GM12875 (cell line): ENCODE results near the gene NHS.
"Not testable (repeated sequence)": the region's sequence is repeated elsewhere in the genome, so short reads cannot be mapped to it uniquely, and the experiment has no call there.

ENCODE experiments used
- H3K4me3 ChIP-seq: one replicate; pipeline ENCODE4 v1.5.1; 2011; ENCODE audit warnings: low read depth, low read length, control low read depth
- TF ChIP-seq, protein P1 (sequence below): IDR thresholded peaks from 2 replicates; pipeline ENCODE4 v1.5.1; 2011; ENCODE audit warnings: low read depth, mild to moderate bottlenecking, control low read depth, inconsistent platforms, low read length, moderate library complexity, borderline replicate concordance; ENCODE audit not compliant: insufficient read depth

NHS gene

DNA sequence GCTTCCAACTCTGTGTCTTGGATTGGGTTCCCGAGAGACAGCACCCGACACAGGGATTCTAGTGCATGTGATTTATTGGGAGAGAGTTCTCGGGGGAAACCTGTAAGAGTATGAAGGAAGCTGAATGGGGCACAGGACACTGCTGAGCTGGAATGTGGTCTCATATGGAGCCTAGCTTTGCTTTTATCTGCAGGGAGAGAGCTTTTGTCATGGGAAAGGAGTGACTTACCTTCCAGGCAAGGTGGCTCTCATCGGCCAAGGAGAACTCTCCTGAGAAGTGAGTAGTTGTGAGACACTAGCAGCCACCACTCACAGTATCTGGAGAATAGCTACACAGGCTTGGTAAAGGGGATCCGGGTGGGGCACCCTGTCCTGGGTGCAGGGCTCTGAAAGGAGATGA lies 124.5 kb downstream of the NHS start:
- H3K4me3 ChIP-seq: no peak overlapping the region
- TF ChIP-seq, protein P1, sequence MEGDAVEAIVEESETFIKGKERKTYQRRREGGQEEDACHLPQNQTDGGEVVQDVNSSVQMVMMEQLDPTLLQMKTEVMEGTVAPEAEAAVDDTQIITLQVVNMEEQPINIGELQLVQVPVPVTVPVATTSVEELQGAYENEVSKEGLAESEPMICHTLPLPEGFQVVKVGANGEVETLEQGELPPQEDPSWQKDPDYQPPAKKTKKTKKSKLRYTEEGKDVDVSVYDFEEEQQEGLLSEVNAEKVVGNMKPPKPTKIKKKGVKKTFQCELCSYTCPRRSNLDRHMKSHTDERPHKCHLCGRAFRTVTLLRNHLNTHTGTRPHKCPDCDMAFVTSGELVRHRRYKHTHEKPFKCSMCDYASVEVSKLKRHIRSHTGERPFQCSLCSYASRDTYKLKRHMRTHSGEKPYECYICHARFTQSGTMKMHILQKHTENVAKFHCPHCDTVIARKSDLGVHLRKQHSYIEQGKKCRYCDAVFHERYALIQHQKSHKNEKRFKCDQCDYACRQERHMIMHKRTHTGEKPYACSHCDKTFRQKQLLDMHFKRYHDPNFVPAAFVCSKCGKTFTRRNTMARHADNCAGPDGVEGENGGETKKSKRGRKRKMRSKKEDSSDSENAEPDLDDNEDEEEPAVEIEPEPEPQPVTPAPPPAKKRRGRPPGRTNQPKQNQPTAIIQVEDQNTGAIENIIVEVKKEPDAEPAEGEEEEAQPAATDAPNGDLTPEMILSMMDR: no peak

DNA sequence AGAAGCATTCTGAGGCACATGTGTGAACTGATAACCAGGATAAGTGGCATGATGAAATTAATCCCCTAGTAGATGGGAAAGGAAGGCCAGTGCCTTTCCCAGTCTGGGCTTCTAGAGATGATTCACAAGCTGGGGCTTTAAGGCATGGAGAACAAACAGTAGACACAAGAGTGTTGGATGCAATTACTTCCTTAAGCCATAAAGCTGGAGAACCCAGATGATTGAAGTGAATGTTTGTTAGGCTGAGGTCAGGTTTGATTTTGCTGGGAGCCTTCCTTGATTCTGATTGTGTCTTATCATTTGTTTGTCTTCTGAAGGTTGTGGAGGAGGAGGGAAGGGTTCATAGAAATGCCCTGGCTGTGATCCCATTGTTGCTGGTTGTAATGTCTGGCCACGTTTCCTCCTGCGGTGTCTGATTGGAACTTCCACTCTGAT lies 125.2 kb downstream of the NHS start:
- TF ChIP-seq, protein P1: no peak
- H3K4me3 ChIP-seq: no peak overlapping the region

DNA sequence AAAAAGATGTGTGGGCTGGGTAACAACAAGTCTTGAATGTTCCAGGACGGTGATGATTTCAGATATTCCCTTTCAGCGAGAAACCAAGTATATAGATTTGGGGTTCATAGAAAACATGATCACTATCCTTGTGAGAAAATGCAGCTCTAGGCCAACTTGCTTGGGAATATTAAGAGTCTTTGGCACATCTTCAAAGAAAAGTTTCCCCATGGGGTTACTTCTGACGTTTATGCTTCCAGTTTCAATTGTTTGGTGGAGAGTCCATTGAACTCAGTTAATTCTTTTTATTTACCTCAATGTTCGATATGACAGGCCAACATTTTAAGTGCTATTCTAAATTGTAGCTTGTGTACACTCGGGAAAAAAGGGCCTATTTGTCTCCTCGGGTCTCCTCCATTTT lies 126.7 kb downstream of the NHS start:
- TF ChIP-seq, protein P1: no peak
- H3K4me3 ChIP-seq: no peak overlapping the region

DNA sequence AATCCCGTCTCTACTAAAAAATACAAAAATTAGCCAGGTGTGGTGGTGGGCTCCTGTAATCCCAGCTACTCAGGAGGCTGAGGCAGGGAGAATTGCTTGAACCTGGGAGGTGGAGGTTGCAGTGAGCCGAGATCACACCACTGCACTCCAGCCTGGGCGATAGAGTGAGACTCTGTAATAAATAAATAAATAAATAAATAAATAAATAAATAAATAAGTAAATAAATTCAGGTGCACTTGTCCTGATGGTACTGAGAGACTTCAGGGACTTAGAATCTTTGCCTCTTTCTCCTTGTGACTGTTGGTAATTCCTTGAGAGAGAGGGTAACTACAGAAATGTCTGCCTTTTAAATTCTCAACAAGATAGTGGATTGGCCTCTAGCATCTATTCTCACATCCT lies 131.4 kb downstream of the NHS start:
- not testable (repeated sequence) for H3K4me3 ChIP-seq

DNA sequence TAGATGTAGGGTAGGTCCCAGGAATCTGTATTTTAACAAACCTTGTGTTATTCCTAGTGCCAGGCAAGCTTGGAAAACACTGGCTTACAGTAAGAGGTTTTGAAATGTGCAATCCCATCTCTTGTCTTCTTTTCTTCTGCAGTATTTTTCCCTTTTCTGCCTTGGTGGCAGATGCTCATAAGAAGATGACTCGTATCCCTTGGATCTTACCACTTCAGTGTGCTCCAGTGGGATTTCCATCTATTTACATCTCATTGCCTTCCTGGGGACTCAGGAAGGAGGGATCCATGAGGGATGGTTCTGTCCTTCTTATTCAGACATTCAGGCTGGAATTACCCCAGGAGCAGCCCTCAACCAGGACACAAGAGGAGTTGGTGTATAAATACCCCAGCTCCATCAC lies 136.6 kb downstream of the NHS start:
- TF ChIP-seq, protein P1: no peak

DNA sequence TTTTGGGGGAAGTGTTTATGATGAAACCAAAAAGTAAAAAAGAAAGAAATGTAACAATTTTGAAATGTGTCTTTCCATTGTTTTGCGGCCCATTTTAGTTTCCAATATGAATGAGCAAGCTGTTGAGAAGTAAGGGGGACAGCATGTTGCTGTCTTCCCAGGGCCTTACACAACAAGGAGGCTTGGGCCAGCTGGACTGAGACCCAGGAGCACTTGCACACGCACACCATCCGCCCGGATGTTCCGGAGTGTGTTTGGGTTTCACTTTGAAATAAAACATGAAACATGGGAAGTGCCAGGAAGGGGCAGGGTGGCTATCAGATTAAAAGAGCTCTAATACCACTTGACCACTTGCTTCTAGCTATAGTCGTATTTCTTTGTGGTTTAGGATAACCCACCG lies 144.4 kb downstream of the NHS start:
- TF ChIP-seq, protein P1: no peak
- no peak overlapping the region for H3K4me3 ChIP-seq

More for the DNA sequence above, 136.6 kb downstream of the NHS start:
- H3K4me3 ChIP-seq: no peak overlapping the region

DNA sequence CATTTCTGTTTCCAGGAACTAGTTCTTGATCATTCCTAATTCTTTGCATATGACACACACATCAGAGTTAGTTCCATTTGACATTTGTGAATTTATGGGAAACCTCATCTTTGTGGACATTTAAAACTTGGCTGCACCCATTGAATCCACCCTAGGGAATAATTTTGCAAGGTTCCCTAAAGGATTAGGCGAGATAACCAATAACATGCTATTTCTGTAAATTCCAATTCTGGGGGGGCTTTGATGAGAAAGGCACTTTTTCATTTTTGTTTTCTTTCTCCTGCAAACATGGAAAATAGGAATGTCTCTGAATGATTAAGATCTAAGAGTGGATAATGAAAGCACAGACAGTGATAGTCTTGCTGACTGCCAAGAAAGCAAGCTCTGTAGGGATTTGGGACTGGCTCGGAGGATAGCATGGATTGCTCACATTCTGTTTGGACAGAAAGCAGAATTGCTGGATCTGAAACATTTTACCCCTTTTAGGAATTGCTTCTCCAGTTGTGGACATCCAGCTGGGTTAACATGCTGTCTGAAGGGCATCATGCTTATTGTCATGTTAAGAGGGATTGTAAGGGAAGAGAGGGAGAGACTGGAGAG lies 145.1 kb downstream of the NHS start:
- no peak overlapping the region for H3K4me3 ChIP-seq
- TF ChIP-seq, protein P1: no peak
